OCI-M2 (cell line): ENCODE data around the gene COMMD9.

ENCODE experiments used
- DNase-seq: peaks from one replicate; lab custom pipeline; 2025; ENCODE audit not compliant: unreplicated experiment; lab: John Stamatoyannopoulos, UW

Gene COMMD9

GRCh38 chr11:36296884-36297543, 7.8 kb upstream of the COMMD9 start:
- DNase-seq, result no peak

GRCh38 chr11:36295926-36296325, 6.7 kb upstream of the COMMD9 start, which contains the start of gene PRR5L:
TSS of gene PRR5L (plus strand) at chr11:36296288. CDS start at chr11:36401122, 104,834 bp downstream.
- no peak for DNase-seq

- no peak for DNase-seq
Measured at GRCh38 chr11:36292311-36292722, 3.1 kb upstream of the COMMD9 start.

GRCh38 chr11:36288442-36289225, 590 bp downstream of the COMMD9 start:
- no peak for DNase-seq

- no peak for DNase-seq
Measured at GRCh38 chr11:36282926-36283325, 6.3 kb downstream of the COMMD9 start.

GRCh38 chr11:36281850-36282249, 7.4 kb downstream of the COMMD9 start:
- DNase-seq, result no peak

GRCh38 chr11:36280531-36280930, 8.7 kb downstream of the COMMD9 start:
- no peak for DNase-seq

GRCh38 chr11:36278531-36279282, 10.5 kb downstream of the COMMD9 start:
- DNase-seq, result no peak

- DNase-seq, result no peak
Measured at GRCh38 chr11:36274414-36274813, 14.8 kb downstream of the COMMD9 start.

GRCh38 chr11:36273110-36273509, 16.1 kb downstream of the COMMD9 start:
- DNase-seq, result no peak

GRCh38 chr11:36271794-36272407, 17.3 kb downstream of the COMMD9 start:
- DNase-seq, result no peak

GRCh38 chr11:36270701-36271100, 18.5 kb downstream of the COMMD9 start:
- no peak for DNase-seq

GRCh38 chr11:36268337-36268985, 20.8 kb downstream of the COMMD9 start:
- DNase-seq, result no peak

GRCh38 chr11:36266767-36267166, 22.5 kb downstream of the COMMD9 start:
- DNase-seq, result no peak

GRCh38 chr11:36265793-36266628, 23.2 kb downstream of the COMMD9 start:
- DNase-seq, result no peak

- no peak for DNase-seq
Measured at GRCh38 chr11:36264973-36265344, 24.3 kb downstream of the COMMD9 start.

- no peak for DNase-seq
Measured at GRCh38 chr11:36264011-36264972, 24.9 kb downstream of the COMMD9 start.

GRCh38 chr11:36261094-36261493, 28.1 kb downstream of the COMMD9 start:
- DNase-seq, result no peak
